ENCODE data around the gene FOLR1.

- TF ChIP-seq CTCF (IDR thresholded peaks at IDR 0.05) = no peak
- peak in 1 of 4 donors; percentile 22 for TF ChIP-seq POLR2A (IDR thresholded peaks at IDR 0.05)
Measured at GRCh38 chr11:72224564-72225410, 32.8 kb downstream of the FOLR1 start, which contains the start of gene INPPL1.
